HG02852 (cell line): ENCODE results near the gene TRABD2A.
A peak's percentile ranks its signal among the peaks of the same experiment; 100 is the strongest.

Source experiments
- ATAC-seq: cut with Tn5 transposase; IDR thresholded peaks from one replicate; pipeline ENCODE4 v1.9.1; 2021; ENCODE audit warnings: mild to moderate bottlenecking, moderate library complexity; ENCODE audit not compliant: unreplicated experiment

Gene TRABD2A

GRCh38 chr2:84827978-84828575, 52.8 kb downstream of the TRABD2A start:
- no peak for ATAC-seq

GRCh38 chr2:84823788-84824187, 57.1 kb downstream of the TRABD2A start:
- no peak for ATAC-seq

GRCh38 chr2:84823229-84823628, 57.7 kb downstream of the TRABD2A start:
- no peak for ATAC-seq

DNA sequence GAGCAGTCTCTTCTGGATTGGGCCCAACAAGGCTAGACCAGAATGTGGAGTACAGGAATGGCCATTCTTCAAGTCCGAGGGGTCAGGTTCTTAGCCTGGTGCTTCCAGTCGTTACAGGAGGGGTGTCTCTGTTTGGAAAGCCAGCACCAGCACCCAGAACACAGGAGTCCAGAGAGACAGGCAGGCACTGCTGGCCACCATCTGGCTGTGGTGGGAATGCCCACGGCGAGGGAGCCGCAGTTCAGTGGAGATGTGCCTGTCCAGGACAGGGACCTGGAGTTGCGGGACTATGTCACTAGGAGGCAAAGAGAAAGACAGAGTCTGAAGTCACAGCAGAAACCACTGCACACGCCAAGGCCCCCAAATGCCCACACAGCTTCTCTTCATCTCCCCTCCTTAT, 59.1 kb downstream of the TRABD2A start:
- ATAC-seq: no peak

- ATAC-seq: peak; percentile 92
Measured at GRCh38 chr2:84817239-84817655, 63.6 kb downstream of the TRABD2A start.

- ATAC-seq: peak; percentile 74
Measured at GRCh38 chr2:84816426-84817026, 64.4 kb downstream of the TRABD2A start.

DNA sequence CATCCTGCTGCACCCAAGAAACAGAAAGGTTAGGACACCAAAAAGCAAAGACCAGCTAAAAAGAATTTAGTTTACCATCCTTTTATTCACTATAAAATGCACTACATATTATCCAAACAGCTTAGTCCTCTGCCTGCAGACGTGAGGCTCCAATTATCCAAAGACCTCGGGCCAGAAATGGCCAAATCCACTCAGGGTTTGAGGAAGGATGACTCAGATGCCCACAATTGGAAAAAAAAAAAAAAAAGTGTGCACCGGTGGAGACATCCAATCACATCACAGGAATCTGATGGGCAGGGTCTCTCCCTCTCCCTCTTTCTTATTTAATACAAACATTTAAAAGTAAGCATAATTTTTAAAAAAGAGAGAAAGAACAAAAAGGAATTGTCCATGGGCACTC, 65.7 kb downstream of the TRABD2A start:
- ATAC-seq: no peak

DNA sequence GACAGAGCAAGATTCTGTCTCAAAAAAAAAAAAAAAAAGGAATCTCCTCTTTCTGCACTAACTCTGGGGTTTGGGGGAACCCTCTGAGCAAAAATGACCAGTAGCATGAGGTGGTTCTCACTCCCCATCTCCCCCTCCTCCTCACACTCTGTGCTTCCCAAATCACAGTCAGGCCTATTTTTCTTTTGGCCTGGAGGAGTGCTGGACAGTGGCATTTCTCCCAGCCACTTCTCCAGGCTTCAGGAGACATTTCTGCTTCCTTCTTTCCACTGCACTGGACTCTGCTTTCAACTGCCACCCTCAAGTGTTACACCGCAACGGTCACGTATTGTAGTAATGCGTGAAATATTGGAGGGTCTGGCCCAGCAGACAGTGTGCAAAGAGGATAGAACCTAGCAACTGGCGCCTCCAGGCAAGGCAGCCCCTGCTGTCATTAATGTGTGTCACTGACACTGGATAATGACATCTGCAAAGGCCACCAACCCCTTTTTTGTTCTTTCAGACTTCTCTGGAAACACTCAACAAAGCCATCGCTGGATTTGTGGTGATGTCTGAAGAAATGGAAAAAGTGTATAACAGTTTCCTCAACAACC, 68.9 kb downstream of the TRABD2A start:
- ATAC-seq: no peak

- ATAC-seq: no peak
Measured at GRCh38 chr2:84808279-84808678, 72.6 kb downstream of the TRABD2A start.

GRCh38 chr2:84807063-84807485, 73.8 kb downstream of the TRABD2A start:
- ATAC-seq: no peak

DNA sequence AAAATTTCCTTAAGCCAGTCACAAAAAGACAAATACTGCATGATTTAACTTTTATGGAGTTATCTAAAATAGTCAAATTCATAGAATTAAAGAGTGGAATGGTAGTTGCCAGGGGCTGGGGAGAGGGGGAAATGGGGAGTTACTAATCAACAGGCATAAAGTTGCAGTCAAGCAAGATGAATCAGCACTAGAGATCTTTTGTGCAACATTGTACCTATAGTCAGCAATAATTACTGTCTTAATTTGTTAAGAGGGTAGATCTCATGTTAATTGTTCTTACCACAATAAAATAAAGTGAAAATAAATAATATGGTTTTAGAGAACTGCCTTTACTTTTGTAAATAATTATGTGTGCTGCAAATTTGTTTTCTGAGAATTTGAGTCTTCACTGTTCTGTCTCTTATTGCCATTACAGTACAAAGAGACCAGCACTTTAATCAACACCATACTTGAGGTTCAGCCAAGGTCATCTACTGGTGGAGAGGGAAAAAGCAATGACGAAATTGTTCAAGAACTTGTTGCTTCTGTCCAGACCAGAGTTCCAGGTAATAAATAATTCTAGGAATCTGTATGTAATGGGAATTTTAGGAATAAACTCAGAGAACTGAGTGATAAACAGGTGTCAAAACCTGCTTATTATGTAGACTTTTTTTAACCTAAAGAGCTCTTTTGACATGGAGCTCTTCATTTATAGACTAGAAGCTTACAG, 75.5 kb downstream of the TRABD2A start:
- no peak for ATAC-seq

DNA sequence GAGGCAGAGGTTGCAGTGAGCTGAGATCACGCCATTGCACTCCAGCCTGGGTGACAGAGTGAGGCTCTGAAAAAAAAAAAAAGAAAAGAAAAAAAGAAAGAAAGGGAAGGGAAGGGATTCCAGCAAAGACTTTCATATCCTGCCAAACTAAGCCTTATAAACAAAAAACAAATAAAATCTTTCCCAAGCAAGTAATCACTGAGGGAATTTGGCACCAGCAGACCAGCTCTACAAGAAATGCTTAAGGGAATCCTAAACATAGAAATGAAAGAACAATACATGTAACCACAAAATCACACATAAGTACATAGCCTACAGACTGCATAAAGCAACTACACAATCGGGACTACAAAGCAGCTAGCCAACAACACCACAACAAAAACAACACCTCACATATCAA, 79.1 kb downstream of the TRABD2A start:
- no peak for ATAC-seq

DNA sequence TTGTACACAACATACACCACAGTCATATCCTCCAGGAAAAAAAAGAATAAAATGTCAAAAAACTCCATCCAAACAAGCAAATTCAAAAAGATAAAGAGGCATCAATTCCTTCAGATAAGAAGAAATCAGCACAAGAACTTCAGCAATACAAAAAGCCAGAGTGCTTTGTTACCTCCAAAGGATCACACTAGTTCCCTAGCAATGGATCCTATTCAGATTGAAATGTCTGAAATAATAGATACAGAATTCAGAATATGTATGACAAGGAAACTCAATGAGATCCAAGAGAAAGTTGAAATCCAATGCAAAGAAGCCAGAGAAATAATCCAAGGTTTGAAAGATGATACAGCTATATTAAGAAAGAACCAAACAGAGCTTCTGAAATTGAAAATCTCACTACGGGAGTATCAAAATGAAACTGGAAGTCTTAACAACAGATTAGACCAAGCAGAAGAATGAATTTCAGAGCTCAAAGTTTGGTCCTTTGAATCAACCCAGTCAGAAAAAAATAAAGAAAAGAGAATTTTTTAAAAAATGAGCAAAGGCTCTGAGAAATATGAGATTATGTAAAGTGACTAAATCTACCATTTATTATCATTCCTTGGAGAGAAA, 80.6 kb downstream of the TRABD2A start:
- ATAC-seq: peak; percentile 90

DNA sequence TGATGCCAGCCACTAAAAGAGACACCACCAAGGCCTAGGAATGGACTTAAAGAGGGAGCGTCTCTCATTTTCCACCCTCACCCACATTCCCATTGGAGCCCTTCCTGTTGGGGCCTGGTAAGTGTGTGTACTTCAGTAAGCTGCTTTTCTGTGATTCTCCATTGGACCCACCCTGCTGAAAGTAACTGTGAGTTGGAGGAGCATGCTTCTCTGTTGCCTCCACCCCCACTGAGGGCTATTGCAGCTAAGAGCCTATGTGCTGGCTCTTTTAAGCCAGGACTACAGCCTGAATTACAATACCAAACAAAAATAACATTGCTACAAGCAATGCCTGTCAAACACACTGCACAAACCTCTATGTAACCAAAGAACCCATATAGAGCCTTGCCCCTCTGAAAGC, 81.1 kb downstream of the TRABD2A start:
- ATAC-seq: peak; percentile 29

- no peak for ATAC-seq
Measured at GRCh38 chr2:84797271-84797670, 83.6 kb downstream of the TRABD2A start.

DNA sequence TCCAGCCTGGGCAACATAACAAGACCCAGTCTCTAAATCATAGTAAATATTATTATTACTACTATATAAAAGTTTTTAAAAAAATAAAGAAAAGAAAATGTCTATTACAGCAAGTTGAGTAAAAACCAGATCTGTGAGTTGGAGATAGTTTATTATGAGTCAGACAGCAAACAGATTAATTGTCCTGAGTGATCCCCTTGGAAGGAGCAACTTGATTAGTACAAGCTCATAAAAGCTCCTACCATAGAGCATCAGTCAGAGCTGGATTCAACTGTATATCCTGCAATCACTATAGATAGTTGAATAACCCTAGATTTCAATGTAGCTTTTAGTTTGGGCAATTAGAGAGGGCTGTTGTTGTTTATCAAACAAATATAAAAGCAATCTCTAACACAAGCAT, 84.1 kb downstream of the TRABD2A start:
- ATAC-seq: no peak

DNA sequence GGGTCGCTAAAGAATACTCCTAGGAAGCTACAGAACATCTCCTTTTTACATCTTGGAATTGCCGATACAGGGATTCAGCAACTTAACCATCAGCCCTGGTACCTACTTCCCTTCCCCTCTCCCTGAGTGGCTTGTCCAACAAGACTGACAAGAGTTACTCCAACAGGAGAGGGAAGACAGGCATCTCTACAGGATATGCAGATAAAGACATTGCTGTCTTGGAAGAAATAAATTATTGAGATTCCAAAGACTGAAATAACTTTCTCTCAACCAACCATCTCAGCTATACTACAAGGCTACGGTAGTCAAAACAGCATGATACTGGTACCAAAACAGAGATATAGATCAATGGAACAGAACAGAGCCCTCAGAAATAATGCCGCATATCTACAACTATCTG, 87.2 kb downstream of the TRABD2A start:
- ATAC-seq: no peak

- no peak for ATAC-seq
Measured at GRCh38 chr2:84792856-84793522, 87.9 kb downstream of the TRABD2A start.

DNA sequence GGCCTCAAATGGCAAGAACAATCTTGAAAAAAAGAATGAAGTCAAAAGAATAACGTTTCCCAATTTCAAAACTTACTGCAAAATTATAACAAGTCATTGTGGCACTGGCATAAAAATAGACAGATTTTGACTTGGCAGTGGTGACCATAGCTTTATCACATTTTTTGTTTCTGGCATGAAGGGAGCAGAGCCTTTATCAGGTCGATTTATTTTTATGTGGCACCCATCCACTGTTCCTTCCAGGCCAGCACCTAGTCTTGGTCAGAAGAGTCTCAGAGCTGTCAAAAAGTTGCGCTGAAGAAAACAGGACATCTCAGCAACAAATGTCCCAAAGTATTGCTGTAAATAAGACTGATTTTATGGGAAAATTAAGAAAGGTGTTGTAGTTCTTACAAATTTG, 92.4 kb downstream of the TRABD2A start:
- no peak for ATAC-seq

- ATAC-seq: no peak
Measured at GRCh38 chr2:84788027-84788426, 92.9 kb downstream of the TRABD2A start.

- no peak for ATAC-seq
Measured at GRCh38 chr2:84786601-84787000, 94.3 kb downstream of the TRABD2A start.
